ENCODE data around the gene GNG11.

- no peak for TF ChIP-seq EZH2 (IDR thresholded peaks at IDR 0.05; ENCODE audit: low read length, missing control alignments)
- no peak for TF ChIP-seq CTCF (conservative IDR thresholded peaks at IDR 0.05 in 1 of 2, IDR thresholded peaks at IDR 0.05 in 1 of 2; ENCODE audit: low read depth in 1 of 2, low read length in 2 of 2)
Observed at GRCh38 chr7:93926800-93927199, 5.3 kb downstream of the GNG11 start.
